Measurements from ENCODE around the gene LIMS1.
"Not testable (repeated sequence)": the region's sequence is repeated elsewhere in the genome, so short reads cannot be mapped to it uniquely, and the experiment has no call there.

GRCh38 chr2:108512431-108512830, 21.8 kb upstream of the LIMS1 start:
- not testable (repeated sequence) for TF ChIP-seq POLR2A (IDR thresholded peaks at IDR 0.05; ENCODE audit: insufficient read depth in 1 of 2, low read depth in 2 of 2, low read length in 2 of 2); BRF2 (CRISPR knock-in tag; IDR thresholded peaks at IDR 0.05); JUNB (CRISPR knock-in tag; IDR thresholded peaks at IDR 0.05; ENCODE audit: borderline replicate concordance); MXI1 (IDR thresholded peaks at IDR 0.05; ENCODE audit: borderline replicate concordance, low read depth, low read length); HMGA1 (CRISPR knock-in tag; conservative IDR thresholded peaks at IDR 0.05); MYC (CRISPR knock-in tag; IDR thresholded peaks at IDR 0.05; ENCODE audit: borderline replicate concordance); TBL1XR1 (IDR thresholded peaks at IDR 0.05; ENCODE audit: borderline replicate concordance, low read length, partially characterized antibody); IRF2 (CRISPR knock-in tag; IDR thresholded peaks at IDR 0.05); ZNF430 (CRISPR knock-in tag; IDR thresholded peaks at IDR 0.05); CTCF (CRISPR knock-in tag; IDR thresholded peaks at IDR 0.05); YY1 (IDR thresholded peaks at IDR 0.05; ENCODE audit: insufficient read depth, insufficient replicate concordance, low read depth, low read length); ZNF24 (IDR thresholded peaks at IDR 0.05)
